Chondrocyte (in vitro differentiated cells): ENCODE results near the gene THSD4. TPM values are rescaled to one million over a fixed set of nuclear protein-coding genes. Genes with fewer than 3 reads are reported as not detected.

Experiments
- DNase-seq: peaks from one replicate; pipeline ENCODE4 v3.0.0; 2021; ENCODE audit warnings: mixed read lengths, low spot score
- H3K27ac Mint-ChIP-seq: one replicate; pipeline ENCODE4 v1.8.0; 2021; ENCODE audit warnings: mild to moderate bottlenecking, moderate library complexity, mixed read lengths; ENCODE audit not compliant: unreplicated experiment
- H3K27me3 Mint-ChIP-seq: 2 replicates; pipeline ENCODE4 v1.8.0; 2021; ENCODE audit warnings: low read depth, mixed read lengths
- H3K36me3 Mint-ChIP-seq: 2 replicates; pipeline ENCODE4 v1.8.0; 2021; ENCODE audit warnings: low read depth, mixed read lengths
- H3K4me1 Mint-ChIP-seq: 2 replicates; pipeline ENCODE4 v1.8.0; 2021; ENCODE audit warnings: low read depth, mild to moderate bottlenecking, mixed read lengths
- H3K4me3 Mint-ChIP-seq: one replicate; pipeline ENCODE4 v1.8.0; 2021; ENCODE audit warnings: mild to moderate bottlenecking, moderate library complexity, mixed read lengths; ENCODE audit not compliant: unreplicated experiment
- H3K9me3 Mint-ChIP-seq: 2 replicates; pipeline ENCODE4 v1.8.0; 2021; ENCODE audit warnings: low read depth, mixed read lengths
- CTCF ChIP-seq: fragments of 200-600 bp; sonication (generic); IDR thresholded peaks from 2 replicates; pipeline ENCODE4 v1.5.0; 2021; ENCODE audit warnings: antibody characterized with exemption, mild to moderate bottlenecking, moderate library complexity
- total RNA-seq: library from RNA; stranded (reverse); gene quantifications from 3 replicates; pipeline ENCODE4 v1.2.1, GENCODE V29; 2021

Gene THSD4
- total RNA-seq, 1 donor from 2014 or later: 3.4 TPM

DNA sequence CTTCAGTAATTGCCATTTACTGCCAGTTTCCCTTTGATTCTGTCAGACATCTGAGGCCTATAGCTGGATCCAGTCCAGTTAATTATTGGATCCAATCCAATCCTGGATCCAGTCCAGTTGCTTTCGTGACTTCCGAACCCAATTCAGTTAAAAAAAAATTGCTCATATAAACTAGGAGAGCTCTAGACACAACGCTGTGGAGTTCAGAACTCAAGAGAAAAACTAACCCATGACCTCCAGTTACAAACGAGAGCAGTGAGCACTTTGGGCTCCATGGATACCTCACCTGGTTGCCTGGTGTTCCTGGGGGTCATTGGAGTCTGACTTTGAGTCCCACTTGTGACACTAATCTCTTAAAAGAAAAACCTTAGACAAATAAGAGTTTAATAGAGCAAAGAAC is 269.8 kb downstream of the THSD4 start:
- Mint-ChIP-seq H3K27me3 (peaks cover 19% of the 10 kb centered on the region), H3K4me3 (no peak overlapping the region), H3K27ac (no peak overlapping the region), H3K4me1 (no peaks in the 10 kb centered on the region), H3K9me3 (peaks cover 4% of the 10 kb centered on the region), H3K36me3 (peaks cover 4% of the 10 kb centered on the region)
- no peak for DNase-seq
- no peak for TF ChIP-seq CTCF

GRCh38 chr15:71385457-71385856 is 270.2 kb downstream of the THSD4 start:
- no peak for TF ChIP-seq CTCF
- Mint-ChIP-seq H3K27ac (no peak overlapping the region), H3K4me3 (no peak overlapping the region), H3K4me1 (no peaks in the 10 kb centered on the region), H3K9me3 (peaks cover 4% of the 10 kb centered on the region), H3K27me3 (peaks cover 19% of the 10 kb centered on the region), H3K36me3 (peaks cover 4% of the 10 kb centered on the region)
- no peak for DNase-seq

DNA sequence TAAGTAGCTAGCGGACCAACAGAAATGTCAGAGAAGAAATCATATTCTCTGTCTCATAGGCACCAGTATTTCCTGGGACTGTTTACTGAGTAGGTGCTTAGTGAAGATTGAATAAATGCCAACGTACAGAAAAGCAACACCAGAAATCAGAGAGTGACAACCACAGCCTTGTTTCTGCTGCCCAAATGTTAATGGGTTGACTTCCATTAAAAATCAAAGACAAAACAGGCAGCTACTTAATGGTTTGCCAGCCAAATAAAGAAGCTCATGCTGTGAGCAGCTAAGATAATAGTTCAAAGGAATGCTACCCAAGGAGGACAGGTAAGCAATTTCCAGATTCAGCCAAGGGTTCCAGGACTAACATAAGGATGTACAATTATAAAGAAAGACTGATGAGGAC is 270.7 kb downstream of the THSD4 start:
- no peak for TF ChIP-seq CTCF
- Mint-ChIP-seq H3K27ac (no peak overlapping the region), H3K9me3 (peaks cover 4% of the 10 kb centered on the region), H3K36me3 (peaks cover 4% of the 10 kb centered on the region), H3K4me3 (no peak overlapping the region), H3K4me1 (no peaks in the 10 kb centered on the region), H3K27me3 (peaks cover 19% of the 10 kb centered on the region)
- no peak for DNase-seq

GRCh38 chr15:71386448-71387236 is 271.4 kb downstream of the THSD4 start:
- H3K9me3 Mint-ChIP-seq: peaks cover 4% of the 10 kb centered on the region
- TF ChIP-seq CTCF: peak; percentile 86
- no peak overlapping the region for H3K4me3 Mint-ChIP-seq
- no peak for DNase-seq
- no peak overlapping the region for H3K27ac Mint-ChIP-seq
- H3K27me3 Mint-ChIP-seq: peaks cover 19% of the 10 kb centered on the region
- peaks cover 4% of the 10 kb centered on the region for H3K36me3 Mint-ChIP-seq
- H3K4me1 Mint-ChIP-seq: no peaks in the 10 kb centered on the region

DNA sequence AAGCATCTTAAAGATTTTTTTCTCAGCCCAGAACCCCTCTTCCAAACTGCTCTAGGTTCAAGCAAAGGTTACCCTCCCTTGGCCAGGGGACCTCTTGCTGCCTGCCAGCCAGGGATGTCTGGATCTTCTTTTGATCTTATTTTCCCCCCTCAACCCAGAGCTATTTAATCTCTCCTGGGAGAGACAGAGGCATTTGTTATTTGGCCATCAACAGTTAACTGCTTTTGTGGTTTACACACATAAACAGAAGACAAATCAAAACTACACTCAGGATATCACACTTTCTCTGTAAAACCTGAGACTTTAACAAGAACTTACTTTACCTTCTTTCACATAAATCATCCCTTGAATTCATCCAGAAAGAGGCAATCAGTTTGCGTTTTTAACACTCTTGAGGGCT is 272.5 kb downstream of the THSD4 start:
- Mint-ChIP-seq H3K36me3 (peaks cover 4% of the 10 kb centered on the region), H3K27me3 (peaks cover 19% of the 10 kb centered on the region), H3K4me1 (no peaks in the 10 kb centered on the region), H3K9me3 (peaks cover 4% of the 10 kb centered on the region), H3K27ac (no peak overlapping the region), H3K4me3 (no peak overlapping the region)
- no peak for TF ChIP-seq CTCF
- no peak for DNase-seq
